Right cardiac atrium (tissue), 5 donors: ENCODE data around the gene CCDC158. TPM values are rescaled to one million over a fixed set of nuclear protein-coding genes. Genes with fewer than 3 reads are reported as not detected.

Experiments
- ATAC-seq, 2 donors: fragments of 200-7000 bp; cut with Tn5 transposase; one replicate each; pipeline versions ENCODE4 v1.8.0 to v1.9.1; 2020; ENCODE audit warnings: moderate library complexity in 2 of 2, mild to moderate bottlenecking in 1 of 2
- DNase-seq, 3 donors: peaks; one replicate each; pipeline ENCODE4 v3.0.0-alpha.2; 2020
- H3K27ac ChIP-seq: one replicate; pipeline ENCODE4 v1.5.1; 2013; ENCODE audit warnings: mild to moderate bottlenecking, low read length, control low read depth, moderate library complexity
- H3K27me3 ChIP-seq: one replicate; pipeline ENCODE4 v1.6.1; 2013; ENCODE audit not compliant: control insufficient read depth, insufficient read depth
- H3K4me1 ChIP-seq: one replicate; pipeline ENCODE4 v1.6.1; 2013; ENCODE audit warnings: low read length; ENCODE audit not compliant: control insufficient read depth, insufficient read depth
- H3K4me3 ChIP-seq: one replicate; pipeline ENCODE4 v1.5.1; 2013; ENCODE audit warnings: low read length, control low read depth
- H3K9me3 ChIP-seq: one replicate; pipeline ENCODE4 v1.6.1; 2013; ENCODE audit warnings: low read length; ENCODE audit not compliant: control insufficient read depth
- WGBS: extraction: QIAGEN DNeasy Blood & Tissue Kit; methylation state at CpG from one replicate; pipeline ENCODE4 v1.1.7; 2013; 5-methylcytosine and 5-hydroxymethylcytosine counted together
- intact Hi-C, 4 donors: fragments of 100-400 bp; cut with DNase I; formaldehyde crosslinking; loops; one replicate each; pipeline versions ENCODE4 v1.11.0 to v1.14.0; 2022 to 2023
- polyA plus RNA-seq: library from polyadenylated mRNA; stranded (reverse); fragments of 200-250 nt; gene quantifications from one replicate; pipeline ENCODE4 v1.2.3, GENCODE V29; 2013
- total RNA-seq, 4 donors: library from RNA; stranded (reverse); fragmentation: NEBNext Ultra II Directional; extraction: Animal tissue kit (Norgen Biotek cat#: 25700); gene quantifications; one replicate each; pipeline ENCODE4 v1.2.1, GENCODE V29; 2021
- donor health status: healthy with polysubstance abuse.
- donor health status: DM: no; HTN: yes; CAD: no.
- donor health status: DM: no; HTN: no; CAD: no.
- donor health status: DM: no; HTN: yes; CAD: no; lungs with severe emphysema.
- donor health status: DM: yes; HTN: yes; CAD: no.

Gene CCDC158
- total and polyA plus RNA-seq, 5 donors: 0.07 to 2.0 (median 1.2) TPM

- H3K4me3 ChIP-seq: no peak overlapping the region
- WGBS: 69% methylated on average over 6 of the region's 6 CpGs
- peaks cover 2% of the 10 kb centered on the region for H3K4me1 ChIP-seq
- ATAC-seq: peak in 1 of 2 donors; percentile 47
- intact Hi-C loops: no loop called here
- no peaks in the 10 kb centered on the region for H3K27me3 ChIP-seq
- no peaks in the 10 kb centered on the region for H3K9me3 ChIP-seq
- no peak overlapping the region for H3K27ac ChIP-seq
- no peak for DNase-seq
Measured at GRCh38 chr4:76280488-76281441, 140.2 kb downstream of the CCDC158 start.

- Histone ChIP-seq H3K4me3 (no peak overlapping the region), H3K4me1 (peaks cover 4% of the 10 kb centered on the region), H3K27me3 (no peaks in the 10 kb centered on the region), H3K27ac (no peak overlapping the region), H3K9me3 (no peaks in the 10 kb centered on the region)
- intact Hi-C loops: no loop called here
- no peak for ATAC-seq
- 75% methylated on average over 4 of the region's 4 CpGs for WGBS
- DNase-seq: no peak
Measured at GRCh38 chr4:76279462-76279861, 141.5 kb downstream of the CCDC158 start.

GRCh38 chr4:76278583-76278982 lies 142.4 kb downstream of the CCDC158 start:
- intact Hi-C loops: no loop called here
- WGBS: 46% methylated on average over 1 of the region's 1 CpG

GRCh38 chr4:76277667-76278066 lies 143.3 kb downstream of the CCDC158 start:
- DNase-seq (no peak), ATAC-seq (no peak)
- H3K4me1 ChIP-seq: peaks cover 4% of the 10 kb centered on the region
- 75% methylated on average over 1 of the region's 1 CpG for WGBS
- H3K9me3 ChIP-seq: no peaks in the 10 kb centered on the region
- intact Hi-C loops: no loop called here
- H3K4me3 ChIP-seq: no peak overlapping the region
- H3K27ac ChIP-seq: no peak overlapping the region
- no peaks in the 10 kb centered on the region for H3K27me3 ChIP-seq

More at GRCh38 chr4:76278583-76278982, 142.4 kb downstream of the CCDC158 start:
- H3K9me3 ChIP-seq: no peaks in the 10 kb centered on the region
- no peak for ATAC-seq
- no peak overlapping the region for H3K4me3 ChIP-seq
- peaks cover 4% of the 10 kb centered on the region for H3K4me1 ChIP-seq
- DNase-seq: no peak
- H3K27me3 ChIP-seq: no peaks in the 10 kb centered on the region
- H3K27ac ChIP-seq: no peak overlapping the region

GRCh38 chr4:76276813-76277212 lies 144.1 kb downstream of the CCDC158 start:
- H3K4me1 ChIP-seq: peaks cover 4% of the 10 kb centered on the region
- H3K27me3 ChIP-seq: no peaks in the 10 kb centered on the region
- 89% methylated on average over 9 of the region's 9 CpGs for WGBS
- H3K27ac ChIP-seq: no peak overlapping the region
- DNase-seq: no peak
- no peak for ATAC-seq
- H3K4me3 ChIP-seq: no peak overlapping the region
- H3K9me3 ChIP-seq: no peaks in the 10 kb centered on the region
- intact Hi-C loops: no loop called here

- Histone ChIP-seq H3K4me3 (no peak overlapping the region), H3K27me3 (no peaks in the 10 kb centered on the region), H3K27ac (no peak overlapping the region), H3K4me1 (peaks cover 2% of the 10 kb centered on the region), H3K9me3 (no peaks in the 10 kb centered on the region)
- no peak for DNase-seq
- no peak for ATAC-seq
- intact Hi-C loops: no loop called here
- WGBS: 78% methylated on average over 3 of the region's 3 CpGs
Measured at GRCh38 chr4:76275486-76276124, 145.3 kb downstream of the CCDC158 start.

- no peaks in the 10 kb centered on the region for H3K27me3 ChIP-seq
- no peak overlapping the region for H3K4me3 ChIP-seq
- H3K27ac ChIP-seq: no peak overlapping the region
- peaks cover 2% of the 10 kb centered on the region for H3K4me1 ChIP-seq
- no peak for ATAC-seq
- no peak for DNase-seq
- 80% methylated on average over 5 of the region's 5 CpGs for WGBS
- H3K9me3 ChIP-seq: no peaks in the 10 kb centered on the region
- intact Hi-C loops: no loop called here
Measured at GRCh38 chr4:76272999-76273398, 147.9 kb downstream of the CCDC158 start.

GRCh38 chr4:76272582-76272981 lies 148.4 kb downstream of the CCDC158 start:
- H3K27me3 ChIP-seq: no peaks in the 10 kb centered on the region

GRCh38 chr4:76272073-76272472 lies 148.9 kb downstream of the CCDC158 start:
- ATAC-seq (no peak), DNase-seq (no peak)
- Histone ChIP-seq H3K9me3 (no peaks in the 10 kb centered on the region), H3K27ac (no peak overlapping the region), H3K4me1 (peaks cover 2% of the 10 kb centered on the region), H3K27me3 (no peaks in the 10 kb centered on the region), H3K4me3 (no peak overlapping the region)
- intact Hi-C loops: no loop called here

More at GRCh38 chr4:76272582-76272981, 148.4 kb downstream of the CCDC158 start:
- H3K27ac ChIP-seq: no peak overlapping the region
- intact Hi-C loops: no loop called here
- WGBS: 72% methylated on average over 1 of the region's 1 CpG
- H3K4me3 ChIP-seq: no peak overlapping the region
- no peak for DNase-seq
- no peak for ATAC-seq
- H3K9me3 ChIP-seq: no peaks in the 10 kb centered on the region
- peaks cover 2% of the 10 kb centered on the region for H3K4me1 ChIP-seq

GRCh38 chr4:76271248-76271647 lies 149.7 kb downstream of the CCDC158 start:
- intact Hi-C loops: no loop called here
- Histone ChIP-seq H3K27ac (no peak overlapping the region), H3K9me3 (no peaks in the 10 kb centered on the region), H3K4me1 (peaks cover 2% of the 10 kb centered on the region), H3K27me3 (no peaks in the 10 kb centered on the region), H3K4me3 (no peak overlapping the region)
- WGBS: 94% methylated on average over 6 of the region's 6 CpGs
- ATAC-seq (no peak), DNase-seq (no peak)
